Measurements from ENCODE around the gene CD109. TPM values are rescaled to one million over a fixed set of nuclear protein-coding genes. Genes with fewer than 3 reads are reported as not detected.

CD109 gene
- total and polyA plus RNA-seq, 10 of the 15 experiments (the other 5 are each of a cell fraction or from before 2014, with no cell fraction given) = 0.27 to 4.4 (median 2.1) TPM

DNA sequence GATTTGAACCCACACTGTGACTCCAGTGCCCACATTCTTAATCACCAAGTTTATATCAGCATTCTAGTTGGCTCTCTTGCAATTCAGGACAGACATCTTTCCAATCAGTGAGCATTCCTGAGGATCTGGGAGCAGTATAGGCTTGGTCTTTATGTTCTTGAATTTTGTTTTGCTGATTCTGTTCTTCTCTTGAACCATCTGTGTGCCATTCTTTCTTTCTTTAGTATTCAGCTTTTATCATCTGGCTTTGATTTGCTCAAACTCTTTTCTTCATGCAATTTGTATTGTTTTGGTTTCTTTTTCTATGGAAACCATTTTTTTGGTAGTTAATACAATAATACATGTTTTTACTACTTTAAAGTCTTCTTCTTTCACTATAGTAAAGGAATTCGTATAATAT is 162.4 kb downstream of the CD109 start:
- Histone ChIP-seq H3K79me2 (ENCODE audit: control insufficient read depth, insufficient read depth, low read length) (no peaks in the 10 kb centered on the region), H3K36me3 (ENCODE audit: control insufficient read depth in 2 of 2, insufficient read depth in 2 of 2, low read length in 1 of 2) (no peaks in the 10 kb centered on the region), H3K9me3 (replicated peaks; ENCODE audit: control insufficient read depth, insufficient read depth, low read length) (no peaks in the 10 kb centered on the region), H3K4me1 (ENCODE audit: control insufficient read depth, insufficient read depth, low read length) (no peaks in the 10 kb centered on the region), H3K4me3 (no peak overlapping the region), H3K9ac (ENCODE audit: control insufficient read depth, insufficient read depth, low read length) (no peak overlapping the region), H4K20me1 (ENCODE audit: control insufficient read depth, insufficient read depth) (no peaks in the 10 kb centered on the region), H3K27me3 (replicated peaks in 1 of 2; ENCODE audit: control insufficient read depth in 2 of 2, insufficient read depth in 2 of 2, low read length in 1 of 2) (no peaks in the 10 kb centered on the region), H3K4me2 (ENCODE audit: control insufficient read depth, insufficient read depth) (no peak overlapping the region), H2AFZ (ENCODE audit: control insufficient read depth, low read depth, low read length) (no peak overlapping the region), H3K27ac (ENCODE audit: control insufficient read depth, insufficient read depth) (no peak overlapping the region)
- ChIA-PET CTCF (interaction anchor here (0.9 to 6.1 kb wide), 3 partner anchors 120 to 1352 kb away, joined by 3 to 54 read pairs (median 3); no protein-coding TSS in a partner anchor), SMC1A (ENCODE audit: uncharacterized antibody, unreplicated experiment) (no interaction called here), RAD21 (ENCODE audit: unreplicated experiment) (interaction anchor here (0.9 to 2.1 kb wide), 2 partner anchors 551 to 1351 kb away, joined by 3 to 8 read pairs; no protein-coding TSS in a partner anchor), POLR2A (no interaction called here)
- FAIRE-seq (no peak), ATAC-seq (no peak), DNase-seq (ENCODE audit: low read depth, low spot score) (no peak)
- in situ Hi-C loops (cut with MboI) = loop anchor here (10.0 kb wide), 1 partner anchor 1356 kb away; no protein-coding TSS in a partner anchor
- no TSS peak for BruUV-seq (replicated peaks)
- WGBS (ENCODE audit: insufficient coverage, insufficient replicate concordance, low lambda C conversion rate, missing lambda C conversion rate) = 0% methylated on average over 1 of the region's 1 CpG
- intact Hi-C loops (cut with micrococcal nuclease; ENCODE audit: unreplicated experiment) = loop anchor here (10.0 kb wide), 1 partner anchor 1666 kb away; no protein-coding TSS in a partner anchor
- TF ChIP-seq ZNF217 (IDR thresholded peaks at IDR 0.05) = no peak
- no peak for TF ChIP-seq PAX8 (IDR thresholded peaks at IDR 0.05)
- no peak for TF ChIP-seq ASH2L (IDR thresholded peaks at IDR 0.05; ENCODE audit: borderline replicate concordance, low read depth)
- no peak for TF ChIP-seq GATAD2B (conservative IDR thresholded peaks at IDR 0.05; ENCODE audit: low read depth)
- TF ChIP-seq, protein P1, sequence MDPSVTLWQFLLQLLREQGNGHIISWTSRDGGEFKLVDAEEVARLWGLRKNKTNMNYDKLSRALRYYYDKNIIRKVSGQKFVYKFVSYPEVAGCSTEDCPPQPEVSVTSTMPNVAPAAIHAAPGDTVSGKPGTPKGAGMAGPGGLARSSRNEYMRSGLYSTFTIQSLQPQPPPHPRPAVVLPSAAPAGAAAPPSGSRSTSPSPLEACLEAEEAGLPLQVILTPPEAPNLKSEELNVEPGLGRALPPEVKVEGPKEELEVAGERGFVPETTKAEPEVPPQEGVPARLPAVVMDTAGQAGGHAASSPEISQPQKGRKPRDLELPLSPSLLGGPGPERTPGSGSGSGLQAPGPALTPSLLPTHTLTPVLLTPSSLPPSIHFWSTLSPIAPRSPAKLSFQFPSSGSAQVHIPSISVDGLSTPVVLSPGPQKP (IDR thresholded peaks at IDR 0.05; ENCODE audit: low read depth, low read length) = no peak

- no peak overlapping the region for H3K4me3 ChIP-seq
- no peak overlapping the region for H3K27ac ChIP-seq (ENCODE audit: control insufficient read depth, insufficient read depth)
- DNase-seq (ENCODE audit: low read depth, low spot score) (no peak), ATAC-seq (no peak), FAIRE-seq (no peak)
- no peak overlapping the region for H3K9ac ChIP-seq (ENCODE audit: control insufficient read depth, insufficient read depth, low read length)
- BruUV-seq (replicated peaks) = no TSS peak
- H3K9me3 ChIP-seq (replicated peaks; ENCODE audit: control insufficient read depth, insufficient read depth, low read length) = no peaks in the 10 kb centered on the region
- no peaks in the 10 kb centered on the region for H3K4me1 ChIP-seq (ENCODE audit: control insufficient read depth, insufficient read depth, low read length)
- ChIA-PET SMC1A (ENCODE audit: uncharacterized antibody, unreplicated experiment) (interaction anchor here (0.7 to 1.1 kb wide), 2 partner anchors 11 to 1349 kb away, joined by 3 read pairs; no protein-coding TSS in a partner anchor), POLR2A (no interaction called here), CTCF (no interaction called here), RAD21 (ENCODE audit: unreplicated experiment) (interaction anchor here (1.0 kb wide), 1 partner anchor 1349 kb away, joined by 3 read pairs; no protein-coding TSS in a partner anchor)
- in situ Hi-C loops (cut with MboI) = no loop called here
- H2AFZ ChIP-seq (ENCODE audit: control insufficient read depth, low read depth, low read length) = no peak overlapping the region
- H3K27me3 ChIP-seq (replicated peaks in 1 of 2; ENCODE audit: control insufficient read depth in 2 of 2, insufficient read depth in 2 of 2, low read length in 1 of 2) = no peaks in the 10 kb centered on the region
- H3K4me2 ChIP-seq (ENCODE audit: control insufficient read depth, insufficient read depth) = no peak overlapping the region
- no peak for TF ChIP-seq PAX8 (IDR thresholded peaks at IDR 0.05)
- no peak for TF ChIP-seq RCOR1 (conservative IDR thresholded peaks at IDR 0.05; ENCODE audit: low read depth, low read length)
- TF ChIP-seq STAT1 (conservative IDR thresholded peaks at IDR 0.05) = no peak
- no peak for TF ChIP-seq ZNF622 (IDR thresholded peaks at IDR 0.05)
- no peak for TF ChIP-seq USF1 (IDR thresholded peaks at IDR 0.05; ENCODE audit: borderline replicate concordance, extremely low read length, insufficient read depth, low read depth, low read length)
- TF ChIP-seq HCFC1 (IDR thresholded peaks at IDR 0.05; ENCODE audit: low read length) = no peak
- 0% methylated on average over 1 of the region's 1 CpG for WGBS (ENCODE audit: insufficient coverage, insufficient replicate concordance, low lambda C conversion rate, missing lambda C conversion rate)
- no peaks in the 10 kb centered on the region for H3K36me3 ChIP-seq (ENCODE audit: control insufficient read depth in 2 of 2, insufficient read depth in 2 of 2, low read length in 1 of 2)
- intact Hi-C loops (cut with micrococcal nuclease; ENCODE audit: unreplicated experiment) = no loop called here
- no peaks in the 10 kb centered on the region for H4K20me1 ChIP-seq (ENCODE audit: control insufficient read depth, insufficient read depth)
- H3K79me2 ChIP-seq (ENCODE audit: control insufficient read depth, insufficient read depth, low read length) = no peaks in the 10 kb centered on the region
These were observed 164.3 kb downstream of the CD109 start for GRCh38 chr6:73860303-73860702.
